CD14-positive monocyte (primary cell): Measurements from ENCODE around the gene DHFR. TPM values are rescaled to one million over a fixed set of nuclear protein-coding genes. Genes with fewer than 3 reads are reported as not detected.

Experiments
- DNase-seq, 3 donors: peaks; one replicate each; pipeline ENCODE4 v3.0.0-alpha.2; 2011 to 2022
- H2AFZ ChIP-seq: 2 replicates; pipeline ENCODE4 v1.6.0; 2012; ENCODE audit warnings: mild to moderate bottlenecking, low read depth, low read length, inconsistent platforms; ENCODE audit not compliant: insufficient read depth, poor library complexity, severe bottlenecking
- H3K27ac ChIP-seq, 2 donors: 1 replicate in 1 of 2; 2 replicates in 1 of 2; pipeline ENCODE4 v1.5.1; 2012 to 2013; ENCODE audit warnings: low read length in 2 of 2, control low read depth in 1 of 2, inconsistent platforms in 1 of 2, low read depth in 1 of 2, mild to moderate bottlenecking in 1 of 2
- H3K27me3 ChIP-seq, 2 donors: one replicate each; pipeline versions ENCODE4 v1.6.0 to v1.6.1; 2011 to 2013; ENCODE audit warnings: low read length in 2 of 2; ENCODE audit not compliant: control insufficient read depth in 2 of 2, insufficient read depth in 2 of 2
- H3K36me3 ChIP-seq, 2 donors: replicated peaks in 1 of 2; 1 replicate in 1 of 2; 2 replicates in 1 of 2; pipeline versions ENCODE4 v1.5.1 to v1.6.1; 2012 to 2013; ENCODE audit warnings: low read length in 2 of 2, control low read depth in 1 of 2, inconsistent platforms in 1 of 2, mild to moderate bottlenecking in 1 of 2; ENCODE audit not compliant: insufficient read depth in 2 of 2, control insufficient read depth in 1 of 2
- H3K4me1 ChIP-seq, 2 donors: 1 replicate in 1 of 2; 2 replicates in 1 of 2; pipeline versions ENCODE4 v1.5.1 to v1.6.1; 2012 to 2013; ENCODE audit warnings: low read length in 2 of 2, control low read depth in 1 of 2, inconsistent platforms in 1 of 2, mild to moderate bottlenecking in 1 of 2, moderate library complexity in 1 of 2; ENCODE audit not compliant: insufficient read depth in 2 of 2, control insufficient read depth in 1 of 2
- H3K4me2 ChIP-seq: replicated peaks from 2 replicates; pipeline ENCODE3; 2012; ENCODE audit warnings: low read length, moderate library complexity, mild to moderate bottlenecking; ENCODE audit not compliant: poor library complexity, severe bottlenecking; ENCODE audit errors: extremely low read depth
- H3K4me3 ChIP-seq, 3 experiments: fragments of 200-600 bp in 1 of 3; sonication (generic) in 1 of 3; replicated peaks in 1 of 3; 1 replicate in 2 of 3; 2 replicates in 1 of 3; pipeline ENCODE4 v1.5.1; 2011 to 2013; ENCODE audit warnings: low read length in 3 of 3, mild to moderate bottlenecking in 3 of 3, control low read depth in 2 of 3, low read depth in 2 of 3, inconsistent platforms in 1 of 3, moderate library complexity in 1 of 3
- H3K79me2 ChIP-seq: 2 replicates; pipeline ENCODE4 v1.6.0; 2012; ENCODE audit warnings: mild to moderate bottlenecking, control low read depth, inconsistent platforms, low read length, moderate library complexity; ENCODE audit not compliant: insufficient read depth
- H3K9ac ChIP-seq: 2 replicates; pipeline ENCODE4 v1.6.0; 2017; ENCODE audit warnings: low read length, mild to moderate bottlenecking; ENCODE audit not compliant: insufficient read depth, poor library complexity, severe bottlenecking
- H3K9me3 ChIP-seq, 2 donors: replicated peaks in 1 of 2; 1 replicate in 1 of 2; 2 replicates in 1 of 2; pipeline versions ENCODE4 v1.5.1 to v1.6.1; 2012 to 2013; ENCODE audit warnings: low read length in 2 of 2, control low read depth in 1 of 2; ENCODE audit not compliant: control insufficient read depth in 1 of 2, insufficient read depth in 1 of 2
- H4K20me1 ChIP-seq: 2 replicates; pipeline ENCODE4 v1.6.0; 2012; ENCODE audit warnings: mild to moderate bottlenecking, low read length, control low read depth, moderate library complexity; ENCODE audit not compliant: insufficient read depth
- H3K27ac Mint-ChIP-seq, 7 donors: one replicate each; pipeline ENCODE4 v1.8.0; 2020; ENCODE audit warnings: mild to moderate bottlenecking in 7 of 7, mixed read lengths in 7 of 7, moderate library complexity in 6 of 7, inconsistent platforms in 2 of 7
- H3K27me3 Mint-ChIP-seq, 3 donors: one replicate each; pipeline ENCODE4 v1.8.0; 2021 to 2022; ENCODE audit warnings: low read depth in 3 of 3, mild to moderate bottlenecking in 3 of 3, mixed read lengths in 3 of 3, moderate library complexity in 3 of 3, inconsistent platforms in 1 of 3
- H3K36me3 Mint-ChIP-seq, 2 donors: one replicate each; pipeline ENCODE4 v1.8.0; 2020; ENCODE audit warnings: mixed read lengths in 2 of 2, inconsistent platforms in 1 of 2, mild to moderate bottlenecking in 1 of 2
- H3K4me1 Mint-ChIP-seq: one replicate; pipeline ENCODE4 v1.8.0; 2020; ENCODE audit warnings: mild to moderate bottlenecking, mixed read lengths
- H3K4me3 Mint-ChIP-seq, 2 donors: one replicate each; pipeline ENCODE4 v1.8.0; 2020; ENCODE audit warnings: mild to moderate bottlenecking in 2 of 2, mixed read lengths in 2 of 2, moderate library complexity in 1 of 2
- H3K9me3 Mint-ChIP-seq, 7 donors: one replicate each; pipeline ENCODE4 v1.8.0; 2020 to 2022; ENCODE audit warnings: mixed read lengths in 7 of 7, mild to moderate bottlenecking in 6 of 7, moderate library complexity in 6 of 7, inconsistent platforms in 2 of 7
- CTCF ChIP-seq: fragments of 200-600 bp; IDR thresholded peaks from one replicate; pipeline ENCODE4 v1.8.0; 2022; ENCODE audit warnings: antibody characterized with exemption, mild to moderate bottlenecking
- WGBS: methylation state at CpG from one replicate; pipeline ENCODE4 v1.1.5; 2013; ENCODE audit warnings: missing lambda C conversion rate; ENCODE audit not compliant: insufficient coverage; 5-methylcytosine and 5-hydroxymethylcytosine counted together
- intact Hi-C, 2 donors: fragments of 100-400 bp; cut with micrococcal nuclease; formaldehyde crosslinking; loops; one replicate each; pipeline versions ENCODE4 v1.15.0 to v1.15.1; 2023
- polyA plus RNA-seq, 3 donors: library from polyadenylated mRNA; depleted of rRNA in 1 of 3; unstranded in 2 of 3; stranded (reverse) in 1 of 3; fragments of 300-500 nt in 2 of 3; fragments of >200 nt in 1 of 3; fragmentation: Illumina TruSeq in 2 of 3; gene quantifications; 1 replicate in 2 of 3; 2 replicates in 1 of 3; pipeline ENCODE4 v1.2.3, GENCODE V29; 2012 to 2021

DHFR gene
- polyA plus RNA-seq, 3 donors = 0.75 to 2.9 (median 1.1) TPM

- no peaks in the 10 kb centered on the region for H3K9me3 ChIP-seq
- H3K4me3 ChIP-seq = no peak overlapping the region
- H3K27ac ChIP-seq = no peak overlapping the region
- Mint-ChIP-seq H3K27me3 (peaks cover 0 to 2% (median 1%) of the 10 kb centered on the region in 3 donors), H3K27ac (peak overlapping the region in 2 of 7 donors; percentile 27 to 32), H3K36me3 (peaks cover 39 to 50% of the 10 kb centered on the region in 2 donors), H3K4me1 (no peaks in the 10 kb centered on the region), H3K9me3 (no peaks in the 10 kb centered on the region), H3K4me3 (no peak overlapping the region)
- no peak overlapping the region for H2AFZ ChIP-seq
- H4K20me1 ChIP-seq = peaks cover 6% of the 10 kb centered on the region
- WGBS = 73% methylated on average over 1 of the region's 4 CpGs
- H3K4me1 ChIP-seq = no peaks in the 10 kb centered on the region
- H3K36me3 ChIP-seq = peaks cover 12 to 45% of the 10 kb centered on the region in 2 donors
- H3K4me2 ChIP-seq = no peak overlapping the region
- intact Hi-C loops = no loop called here
- TF ChIP-seq CTCF = no peak
- no peak overlapping the region for H3K9ac ChIP-seq
- H3K27me3 ChIP-seq = no peaks in the 10 kb centered on the region
- DNase-seq = no peak
- H3K79me2 ChIP-seq = peaks cover 7% of the 10 kb centered on the region
Measured at GRCh38 chr5:80688648-80689420, 34.1 kb upstream of the DHFR start.

- no peaks in the 10 kb centered on the region for H3K4me1 ChIP-seq
- peaks cover 26 to 61% of the 10 kb centered on the region in 2 donors for H3K36me3 ChIP-seq
- peaks cover 55 to 65% of the 10 kb centered on the region in 2 donors for H3K36me3 Mint-ChIP-seq
- no peak overlapping the region for H3K4me2 ChIP-seq
- H3K4me1 Mint-ChIP-seq = peaks cover 3% of the 10 kb centered on the region
- H3K79me2 ChIP-seq = peaks cover 7% of the 10 kb centered on the region
- H3K27me3 ChIP-seq = no peaks in the 10 kb centered on the region
- no peak for DNase-seq
- no peak overlapping the region for H2AFZ ChIP-seq
- H3K27ac Mint-ChIP-seq = no peak overlapping the region
- no peak overlapping the region for H3K4me3 ChIP-seq
- no peak overlapping the region for H3K9ac ChIP-seq
- H4K20me1 ChIP-seq = peaks cover 6% of the 10 kb centered on the region
- TF ChIP-seq CTCF = peak; percentile 12
- peaks cover 0 to 2% (median 1%) of the 10 kb centered on the region in 3 donors for H3K27me3 Mint-ChIP-seq
- no peak overlapping the region for H3K4me3 Mint-ChIP-seq
- intact Hi-C loops = no loop called here
- no peak overlapping the region for H3K27ac ChIP-seq
- no peaks in the 10 kb centered on the region for H3K9me3 Mint-ChIP-seq
- H3K9me3 ChIP-seq = no peaks in the 10 kb centered on the region
Measured at GRCh38 chr5:80686757-80687156, 32.0 kb upstream of the DHFR start.
